RWPE2 (cell line): Measurements from ENCODE around the gene RNF130.

Source experiments
- ATAC-seq: fragments of 200-7000 bp; cut with Tn5 transposase; 3 replicates; pipeline ENCODE4 v1.9.1; 2021; ENCODE audit warnings: low read depth
- DNase-seq: peaks from one replicate; pipeline ENCODE4 v3.0.0-alpha.2; 2020; ENCODE audit warnings: low spot score
- H3K27ac ChIP-seq: fragments of 450-650 bp; 2 replicates; pipeline ENCODE4 v1.5.1; 2017; ENCODE audit warnings: mild to moderate bottlenecking; ENCODE audit not compliant: poor library complexity, severe bottlenecking
- H3K27me3 ChIP-seq: fragments of 250-450 bp; sonication (Bioruptor Pico); 2 replicates; pipeline ENCODE4 v1.5.1; 2021; ENCODE audit warnings: mild to moderate bottlenecking, moderate library complexity; ENCODE audit not compliant: insufficient read depth, poor library complexity, severe bottlenecking
- H3K36me3 ChIP-seq: fragments of 250-450 bp; sonication (Bioruptor Pico); 2 replicates; pipeline ENCODE4 v1.5.1; 2020; ENCODE audit warnings: low read depth, mild to moderate bottlenecking, moderate library complexity
- H3K4me1 ChIP-seq: fragments of 250-450 bp; sonication (Bioruptor Pico); 2 replicates; pipeline ENCODE4 v1.5.1; 2021; ENCODE audit warnings: mild to moderate bottlenecking, moderate library complexity; ENCODE audit not compliant: insufficient read depth, poor library complexity, severe bottlenecking
- H3K4me3 ChIP-seq: fragments of 250-450 bp; sonication (Bioruptor Pico); 2 replicates; pipeline ENCODE4 v1.5.1; 2021; ENCODE audit warnings: mild to moderate bottlenecking, moderate library complexity; ENCODE audit not compliant: severe bottlenecking
- H3K9me3 ChIP-seq: fragments of 250-450 bp; sonication (Bioruptor Pico); 2 replicates; pipeline ENCODE4 v1.5.1; 2021; ENCODE audit warnings: mild to moderate bottlenecking, moderate library complexity; ENCODE audit not compliant: severe bottlenecking
- TF ChIP-seq, protein P1 (sequence below): fragments of 450-650 bp; IDR thresholded peaks from one replicate; pipeline ENCODE4 v1.5.1; 2017; ENCODE audit warnings: mild to moderate bottlenecking, moderate library complexity; ENCODE audit not compliant: poor library complexity, severe bottlenecking

RNF130 gene

DNA sequence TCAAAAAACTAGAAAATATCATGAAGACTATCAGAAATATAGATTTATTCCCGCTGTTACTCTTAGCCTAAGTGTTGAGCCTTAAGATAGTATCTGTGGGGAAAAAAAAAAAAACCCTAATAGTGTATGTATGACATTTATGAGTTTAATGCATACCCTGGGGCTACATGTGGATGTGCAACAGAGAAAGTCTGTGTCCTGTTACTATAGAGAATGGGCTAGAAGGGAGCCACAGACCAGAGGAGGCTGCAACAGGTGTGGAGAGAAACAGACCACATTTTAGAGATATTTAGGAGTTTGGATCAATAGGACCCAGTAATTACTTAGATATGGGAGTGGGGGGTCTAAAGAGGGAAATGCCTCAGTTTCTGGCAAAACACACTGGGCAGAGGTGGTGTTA is 15.4 kb downstream of the RNF130 start:
- TF ChIP-seq, protein P1, sequence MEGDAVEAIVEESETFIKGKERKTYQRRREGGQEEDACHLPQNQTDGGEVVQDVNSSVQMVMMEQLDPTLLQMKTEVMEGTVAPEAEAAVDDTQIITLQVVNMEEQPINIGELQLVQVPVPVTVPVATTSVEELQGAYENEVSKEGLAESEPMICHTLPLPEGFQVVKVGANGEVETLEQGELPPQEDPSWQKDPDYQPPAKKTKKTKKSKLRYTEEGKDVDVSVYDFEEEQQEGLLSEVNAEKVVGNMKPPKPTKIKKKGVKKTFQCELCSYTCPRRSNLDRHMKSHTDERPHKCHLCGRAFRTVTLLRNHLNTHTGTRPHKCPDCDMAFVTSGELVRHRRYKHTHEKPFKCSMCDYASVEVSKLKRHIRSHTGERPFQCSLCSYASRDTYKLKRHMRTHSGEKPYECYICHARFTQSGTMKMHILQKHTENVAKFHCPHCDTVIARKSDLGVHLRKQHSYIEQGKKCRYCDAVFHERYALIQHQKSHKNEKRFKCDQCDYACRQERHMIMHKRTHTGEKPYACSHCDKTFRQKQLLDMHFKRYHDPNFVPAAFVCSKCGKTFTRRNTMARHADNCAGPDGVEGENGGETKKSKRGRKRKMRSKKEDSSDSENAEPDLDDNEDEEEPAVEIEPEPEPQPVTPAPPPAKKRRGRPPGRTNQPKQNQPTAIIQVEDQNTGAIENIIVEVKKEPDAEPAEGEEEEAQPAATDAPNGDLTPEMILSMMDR: no peak
- H3K36me3 ChIP-seq: no peaks in the 10 kb centered on the region
- peak overlapping the region; percentile 6 for H3K27ac ChIP-seq
- ATAC-seq (no peak), DNase-seq (no peak)
- H3K9me3 ChIP-seq: no peaks in the 10 kb centered on the region
- no peak overlapping the region for H3K4me3 ChIP-seq
- peaks cover 11% of the 10 kb centered on the region for H3K4me1 ChIP-seq
- H3K27me3 ChIP-seq: no peaks in the 10 kb centered on the region

DNA sequence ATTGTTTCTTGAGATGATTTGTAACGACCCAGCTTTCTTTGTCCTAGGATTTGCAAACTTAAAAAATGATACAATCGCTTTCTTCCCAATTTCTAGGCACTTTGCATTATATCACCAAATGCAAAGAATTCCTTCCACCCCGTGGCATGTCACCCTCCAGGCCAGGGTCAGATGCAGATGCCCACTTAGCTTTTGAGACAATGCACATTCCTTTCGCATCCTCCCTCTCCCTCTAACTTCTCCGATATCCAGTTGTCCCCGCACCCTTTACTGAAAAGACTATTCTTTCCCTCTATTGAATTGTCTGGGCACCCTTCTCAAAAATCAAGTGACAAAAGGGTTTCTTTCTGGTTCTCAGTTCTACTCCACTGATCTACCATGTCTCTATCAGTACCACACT is 17.3 kb downstream of the RNF130 start:
- H3K9me3 ChIP-seq: no peaks in the 10 kb centered on the region
- no peak overlapping the region for H3K4me3 ChIP-seq
- TF ChIP-seq, protein P1: no peak
- no peaks in the 10 kb centered on the region for H3K27me3 ChIP-seq
- no peak overlapping the region for H3K27ac ChIP-seq
- DNase-seq (no peak), ATAC-seq (no peak)
- peaks cover 11% of the 10 kb centered on the region for H3K4me1 ChIP-seq
- no peaks in the 10 kb centered on the region for H3K36me3 ChIP-seq

DNA sequence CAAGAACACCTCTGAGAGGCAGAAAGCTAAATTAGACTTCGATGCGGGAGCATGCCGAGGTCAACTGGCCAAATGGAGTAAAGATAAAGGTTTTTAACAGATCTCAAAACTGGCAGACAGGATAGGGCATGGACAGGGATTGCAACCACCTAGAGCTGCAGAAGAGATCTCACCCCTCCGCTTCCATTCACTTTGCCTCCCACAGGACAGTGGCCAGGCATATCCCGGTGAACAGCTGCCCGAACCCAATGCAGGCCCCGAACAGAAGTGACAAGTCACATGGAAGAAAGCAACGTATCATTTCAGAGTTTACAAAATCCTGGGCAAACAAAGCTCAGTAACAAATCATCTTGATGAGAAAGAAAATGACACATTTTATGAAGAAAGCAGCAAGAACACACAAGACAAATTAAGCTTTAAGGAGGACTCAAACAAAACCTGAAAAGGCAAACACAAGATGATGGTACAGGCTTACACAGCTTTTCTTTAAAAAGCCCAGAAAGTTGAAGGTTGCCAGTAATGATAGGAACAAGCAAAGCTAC is 18.4 kb downstream of the RNF130 start:
- Histone ChIP-seq H3K27ac (no peak overlapping the region), H3K27me3 (no peaks in the 10 kb centered on the region), H3K4me3 (no peak overlapping the region), H3K9me3 (no peaks in the 10 kb centered on the region), H3K4me1 (peaks cover 11% of the 10 kb centered on the region), H3K36me3 (no peaks in the 10 kb centered on the region)
- DNase-seq (no peak), ATAC-seq (no peak)
- TF ChIP-seq, protein P1: no peak

DNA sequence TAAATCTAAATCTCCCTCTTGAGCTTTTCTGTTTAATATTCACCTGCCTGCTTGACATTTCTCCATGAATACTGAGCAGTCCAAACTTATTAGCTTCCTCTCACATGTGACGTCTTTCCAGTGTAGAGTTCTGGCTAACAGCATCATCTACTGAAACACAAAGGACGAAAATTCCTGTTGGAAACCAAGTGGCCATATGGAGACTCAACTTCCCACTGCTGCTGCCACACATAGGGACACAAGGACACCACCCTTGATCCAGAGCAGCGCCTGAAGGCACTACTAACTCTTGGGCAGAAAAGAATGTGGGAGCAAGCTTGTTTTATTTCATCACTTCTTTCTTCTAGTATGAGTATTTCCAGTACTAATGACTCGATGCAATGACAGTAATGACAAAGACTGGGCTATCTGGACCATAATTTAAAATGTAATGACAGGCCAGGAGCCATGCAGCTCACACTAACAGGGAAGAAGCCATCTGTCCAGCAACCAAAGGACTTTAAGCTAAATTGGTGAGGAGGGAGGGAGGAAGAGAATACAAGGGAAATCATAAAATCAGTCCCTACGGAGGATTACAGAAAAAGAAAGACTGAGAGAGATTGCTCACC is 19.2 kb downstream of the RNF130 start:
- H3K4me1 ChIP-seq: peaks cover 11% of the 10 kb centered on the region
- ATAC-seq: no peak
- no peak overlapping the region for H3K27ac ChIP-seq
- no peak for DNase-seq
- H3K36me3 ChIP-seq: no peaks in the 10 kb centered on the region
- TF ChIP-seq, protein P1: no peak
- H3K9me3 ChIP-seq: no peaks in the 10 kb centered on the region
- no peak overlapping the region for H3K4me3 ChIP-seq
- no peaks in the 10 kb centered on the region for H3K27me3 ChIP-seq
